ENCODE measurements around the gene TUBB8B. TPM values are rescaled to one million over a fixed set of nuclear protein-coding genes. Genes with fewer than 3 reads are reported as not detected.
"Not testable (repeated sequence)": the region's sequence is repeated elsewhere in the genome, so short reads cannot be mapped to it uniquely, and the experiment has no call there.

The TUBB8B gene
- total RNA-seq (ENCODE audit: low replicate concordance) = 0.36 and 0.62 TPM in 2 replicates

DNA sequence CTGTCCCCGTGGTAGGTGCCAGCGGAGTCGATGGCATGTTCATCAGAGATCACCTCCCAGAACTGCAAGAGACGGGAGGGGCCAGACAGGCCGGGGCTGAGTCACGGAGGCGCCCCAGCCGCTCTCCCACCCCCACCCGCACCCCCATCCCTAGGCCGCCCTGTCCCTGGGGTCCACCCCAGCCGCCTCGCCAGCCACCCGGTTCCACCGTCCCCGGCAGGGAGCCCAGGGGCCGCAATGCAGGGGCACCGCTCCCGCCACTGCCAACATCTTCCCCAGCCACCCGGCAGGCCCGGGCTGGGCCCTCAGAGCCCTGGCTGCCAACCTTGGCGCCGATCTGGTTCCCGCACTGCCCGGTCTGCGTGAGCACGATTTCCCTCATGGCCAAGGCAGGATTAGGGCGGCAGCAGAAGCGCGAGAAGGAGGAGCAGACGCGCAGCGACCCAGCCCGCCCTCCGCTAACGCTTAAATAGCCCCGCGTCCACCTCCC lies at the start of gene TUBB8B:
Gene TUBB8B (minus strand): TSS at position 440 of the 490 bp plus-strand sequence. CDS start 58 bp downstream, at position 382.
- not testable (repeated sequence) for H4K20me1 ChIP-seq (ENCODE audit: low read depth); H3K27me3 Mint-ChIP-seq (ENCODE audit: insufficient read depth, low read depth); H3K36me3 ChIP-seq; DNase-seq (ENCODE audit: low spot score); H2AFZ ChIP-seq (replicated peaks); H3K4me3 Mint-ChIP-seq; H3K79me2 ChIP-seq (ENCODE audit: low read depth); H3K4me1 Mint-ChIP-seq; H3K27ac Mint-ChIP-seq; H3F3A ChIP-seq (ENCODE audit: low read depth); H3K4me3 ChIP-seq; H3K4me2 ChIP-seq; H3K9me3 Mint-ChIP-seq; H3K36me3 Mint-ChIP-seq; H3K9me3 ChIP-seq (ENCODE audit: low read depth); H3K4me1 ChIP-seq; H3K9ac ChIP-seq; H3K27ac ChIP-seq; H3K27me3 ChIP-seq

DNA sequence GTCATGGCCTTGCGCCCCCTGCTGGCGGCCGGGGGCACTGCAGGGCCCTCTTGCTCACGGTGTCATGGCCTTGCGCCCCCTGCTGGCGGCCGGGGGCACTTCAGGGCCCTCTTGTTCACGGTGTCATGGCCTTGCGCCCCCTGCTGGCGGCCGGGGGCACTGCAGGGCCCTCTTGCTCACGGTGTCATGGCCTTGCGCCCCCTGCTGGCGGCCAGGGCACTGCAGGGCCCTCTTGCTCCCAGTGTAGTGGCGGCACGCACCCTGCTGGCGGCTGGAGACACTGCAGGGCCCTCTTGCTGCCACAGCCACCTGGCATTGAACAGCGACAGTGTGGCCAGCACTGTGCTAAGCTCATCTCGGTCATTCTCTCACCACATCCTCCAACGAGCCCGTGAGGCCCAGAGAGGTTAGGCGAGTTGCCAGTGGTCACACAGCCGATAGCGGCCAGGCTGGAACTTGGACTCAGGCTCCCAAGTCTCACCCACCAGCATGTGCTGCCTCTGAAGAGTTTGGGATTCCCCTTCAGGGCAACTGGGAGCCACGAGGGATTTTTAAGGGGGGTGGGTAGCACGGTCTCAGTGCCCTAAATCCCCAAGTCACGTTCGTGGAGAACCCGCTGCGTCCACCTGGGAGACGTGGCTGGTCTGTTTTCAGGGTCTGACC lies 48.0 kb upstream of the TUBB8B start:
- not testable (repeated sequence) for H3K4me2 ChIP-seq; H3F3A ChIP-seq (ENCODE audit: low read depth); H2AFZ ChIP-seq (replicated peaks); H3K4me1 Mint-ChIP-seq; H3K4me1 ChIP-seq; H3K27ac ChIP-seq; H3K27me3 Mint-ChIP-seq (ENCODE audit: insufficient read depth, low read depth); H3K79me2 ChIP-seq (ENCODE audit: low read depth); H3K4me3 ChIP-seq; H3K27ac Mint-ChIP-seq; H4K20me1 ChIP-seq (ENCODE audit: low read depth); H3K4me3 Mint-ChIP-seq; H3K9me3 ChIP-seq (ENCODE audit: low read depth); H3K36me3 ChIP-seq; H3K9ac ChIP-seq; H3K27me3 ChIP-seq; DNase-seq (ENCODE audit: low spot score); H3K36me3 Mint-ChIP-seq
- H3K9me3 Mint-ChIP-seq = peaks cover 12% of the 10 kb centered on the region
- TF ChIP-seq, protein P1, sequence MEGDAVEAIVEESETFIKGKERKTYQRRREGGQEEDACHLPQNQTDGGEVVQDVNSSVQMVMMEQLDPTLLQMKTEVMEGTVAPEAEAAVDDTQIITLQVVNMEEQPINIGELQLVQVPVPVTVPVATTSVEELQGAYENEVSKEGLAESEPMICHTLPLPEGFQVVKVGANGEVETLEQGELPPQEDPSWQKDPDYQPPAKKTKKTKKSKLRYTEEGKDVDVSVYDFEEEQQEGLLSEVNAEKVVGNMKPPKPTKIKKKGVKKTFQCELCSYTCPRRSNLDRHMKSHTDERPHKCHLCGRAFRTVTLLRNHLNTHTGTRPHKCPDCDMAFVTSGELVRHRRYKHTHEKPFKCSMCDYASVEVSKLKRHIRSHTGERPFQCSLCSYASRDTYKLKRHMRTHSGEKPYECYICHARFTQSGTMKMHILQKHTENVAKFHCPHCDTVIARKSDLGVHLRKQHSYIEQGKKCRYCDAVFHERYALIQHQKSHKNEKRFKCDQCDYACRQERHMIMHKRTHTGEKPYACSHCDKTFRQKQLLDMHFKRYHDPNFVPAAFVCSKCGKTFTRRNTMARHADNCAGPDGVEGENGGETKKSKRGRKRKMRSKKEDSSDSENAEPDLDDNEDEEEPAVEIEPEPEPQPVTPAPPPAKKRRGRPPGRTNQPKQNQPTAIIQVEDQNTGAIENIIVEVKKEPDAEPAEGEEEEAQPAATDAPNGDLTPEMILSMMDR (IDR thresholded peaks at IDR 0.05) = peak; percentile 39

DNA sequence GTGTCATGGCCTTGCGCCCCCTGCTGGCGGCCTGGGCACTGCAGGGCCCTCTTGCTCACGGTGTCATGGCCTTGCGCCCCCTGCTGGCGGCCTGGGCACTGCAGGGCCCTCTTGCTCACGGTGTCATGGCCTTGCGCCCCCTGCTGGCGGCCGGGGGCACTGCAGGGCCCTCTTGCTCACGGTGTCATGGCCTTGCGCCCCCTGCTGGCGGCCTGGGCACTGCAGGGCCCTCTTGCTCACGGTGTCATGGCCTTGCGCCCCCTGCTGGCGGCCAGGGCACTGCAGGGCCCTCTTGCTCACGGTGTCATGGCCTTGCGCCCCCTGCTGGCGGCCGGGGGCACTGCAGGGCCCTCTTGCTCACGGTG lies 47.3 kb upstream of the TUBB8B start:
- DNase-seq (ENCODE audit: low spot score); H3K4me3 Mint-ChIP-seq; H3K36me3 ChIP-seq; H3K27ac ChIP-seq; H3K9me3 ChIP-seq (ENCODE audit: low read depth); H3K4me1 Mint-ChIP-seq; H3K9ac ChIP-seq; H3K27me3 Mint-ChIP-seq (ENCODE audit: insufficient read depth, low read depth); H3K27me3 ChIP-seq; H4K20me1 ChIP-seq (ENCODE audit: low read depth); H3K36me3 Mint-ChIP-seq; H3K4me2 ChIP-seq; H3K4me1 ChIP-seq; H3K27ac Mint-ChIP-seq; H2AFZ ChIP-seq (replicated peaks); H3F3A ChIP-seq (ENCODE audit: low read depth); H3K79me2 ChIP-seq (ENCODE audit: low read depth); H3K4me3 ChIP-seq: not testable (repeated sequence)
- peaks cover 12% of the 10 kb centered on the region for H3K9me3 Mint-ChIP-seq
- TF ChIP-seq, protein P1 (IDR thresholded peaks at IDR 0.05) = peak; percentile 18

DNA sequence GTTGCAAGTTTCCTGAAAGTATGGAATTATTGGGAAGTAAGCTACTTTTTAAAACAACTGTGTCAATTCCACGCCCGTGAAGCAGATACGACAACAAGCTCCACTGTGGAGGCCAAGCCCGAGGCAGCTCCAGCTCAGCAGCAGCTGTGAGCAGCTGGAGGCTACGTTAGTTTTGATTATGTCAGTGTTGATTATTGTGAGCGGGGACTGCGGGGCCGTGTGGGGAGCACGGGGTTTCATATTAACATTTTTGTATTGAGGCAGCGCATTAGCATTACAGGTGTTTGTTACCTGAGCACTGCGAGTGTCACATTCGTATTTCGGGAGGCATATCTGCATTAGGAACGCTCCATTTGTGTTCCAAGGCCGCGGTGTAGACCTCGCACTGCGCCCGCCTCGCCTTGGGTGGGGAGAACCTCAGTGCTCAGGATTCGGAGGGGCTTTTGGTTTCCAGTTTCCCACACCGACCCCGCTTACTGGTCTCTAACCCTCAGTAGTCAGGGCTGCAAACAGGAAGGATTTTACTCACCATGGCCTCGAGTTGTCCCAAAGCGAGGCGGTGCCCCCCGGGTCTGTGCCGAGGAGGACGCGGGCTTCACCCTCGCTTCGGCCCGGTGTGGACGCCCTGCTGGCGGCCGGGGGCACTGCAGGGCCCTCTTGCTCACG lies 46.8 kb upstream of the TUBB8B start:
- not testable (repeated sequence) for H3K27ac ChIP-seq; H3K4me3 ChIP-seq; H3K27me3 ChIP-seq; H3F3A ChIP-seq (ENCODE audit: low read depth); H3K4me3 Mint-ChIP-seq; H4K20me1 ChIP-seq (ENCODE audit: low read depth); H3K36me3 ChIP-seq; DNase-seq (ENCODE audit: low spot score); H2AFZ ChIP-seq (replicated peaks); H3K27ac Mint-ChIP-seq; H3K9ac ChIP-seq; H3K4me1 ChIP-seq; H3K27me3 Mint-ChIP-seq (ENCODE audit: insufficient read depth, low read depth); H3K9me3 ChIP-seq (ENCODE audit: low read depth); H3K36me3 Mint-ChIP-seq; H3K79me2 ChIP-seq (ENCODE audit: low read depth); H3K4me1 Mint-ChIP-seq; H3K4me2 ChIP-seq
- H3K9me3 Mint-ChIP-seq = peaks cover 12% of the 10 kb centered on the region

DNA sequence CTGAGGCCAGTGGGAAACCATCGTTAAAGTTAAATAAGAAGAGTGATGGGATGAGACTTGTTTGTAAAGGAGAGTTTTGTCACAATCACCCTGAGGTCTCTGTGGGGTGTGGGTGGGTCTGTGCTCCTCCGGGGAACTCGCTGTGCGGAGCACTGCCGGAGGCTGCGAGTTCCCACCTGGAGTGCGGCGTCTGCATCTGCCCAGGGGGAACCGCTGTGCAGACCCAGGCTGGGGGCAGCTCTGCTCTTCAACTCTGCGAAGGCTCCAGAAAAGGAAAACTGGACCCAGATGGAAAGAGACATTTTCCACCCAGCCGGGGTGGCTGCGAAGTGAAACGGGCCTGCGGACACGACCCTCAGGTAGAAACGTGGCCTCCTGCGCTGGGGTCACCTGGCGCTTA lies 46.2 kb upstream of the TUBB8B start:
- H3K4me3 Mint-ChIP-seq; H3K4me2 ChIP-seq; H4K20me1 ChIP-seq (ENCODE audit: low read depth); H3K4me1 ChIP-seq; H3K36me3 Mint-ChIP-seq; H3K27me3 ChIP-seq; H3K9me3 ChIP-seq (ENCODE audit: low read depth); H3K27me3 Mint-ChIP-seq (ENCODE audit: insufficient read depth, low read depth); H3F3A ChIP-seq (ENCODE audit: low read depth); H3K9ac ChIP-seq; H2AFZ ChIP-seq (replicated peaks); H3K36me3 ChIP-seq; H3K4me3 ChIP-seq; DNase-seq (ENCODE audit: low spot score); H3K27ac Mint-ChIP-seq; H3K79me2 ChIP-seq (ENCODE audit: low read depth); H3K4me1 Mint-ChIP-seq; H3K27ac ChIP-seq: not testable (repeated sequence)
- peaks cover 12% of the 10 kb centered on the region for H3K9me3 Mint-ChIP-seq

DNA sequence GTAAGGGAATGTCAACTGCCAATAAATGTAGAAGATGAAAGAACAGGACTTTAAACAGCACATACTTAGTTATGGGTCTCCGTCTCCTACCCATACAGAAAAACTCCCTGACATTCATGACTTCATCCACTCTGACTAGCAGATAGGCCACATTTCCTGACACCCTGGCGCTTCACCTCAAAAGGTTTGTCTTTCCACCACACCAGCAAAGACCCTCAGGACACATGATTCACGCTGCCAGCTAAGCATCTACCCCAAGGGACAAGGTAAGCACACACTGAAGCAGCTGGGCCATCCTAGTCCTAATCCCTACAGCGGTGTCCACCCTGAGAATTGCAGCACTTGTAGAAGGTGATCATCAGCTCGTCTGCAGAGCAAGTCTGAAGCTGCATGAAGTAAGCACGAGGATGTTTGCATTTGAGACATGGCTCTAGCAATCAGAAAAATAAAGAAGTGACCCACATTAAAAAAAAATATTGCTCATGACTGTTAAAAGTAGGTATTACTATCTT lies 44.5 kb upstream of the TUBB8B start:
- H3K36me3 Mint-ChIP-seq = not testable (repeated sequence)

More for the DNA sequence above, 44.5 kb upstream of the TUBB8B start:
- not testable (repeated sequence) for H3K4me1 ChIP-seq; H3K9me3 ChIP-seq (ENCODE audit: low read depth); H3K4me2 ChIP-seq; DNase-seq (ENCODE audit: low spot score); H3K27ac Mint-ChIP-seq; H3K36me3 ChIP-seq; H3K27ac ChIP-seq; H3K79me2 ChIP-seq (ENCODE audit: low read depth); H3K4me3 Mint-ChIP-seq; H3K4me3 ChIP-seq; H2AFZ ChIP-seq (replicated peaks); H3F3A ChIP-seq (ENCODE audit: low read depth); H3K9ac ChIP-seq; H3K4me1 Mint-ChIP-seq; H3K27me3 ChIP-seq; H4K20me1 ChIP-seq (ENCODE audit: low read depth)
- peaks cover 12% of the 10 kb centered on the region for H3K9me3 Mint-ChIP-seq
- H3K27me3 Mint-ChIP-seq (ENCODE audit: insufficient read depth, low read depth) = peaks cover 10% of the 10 kb centered on the region

All from neural progenitor cell (in vitro differentiated cells).